Activated CD4-positive, alpha-beta T cell treated with anti-CD3 and anti-CD28 coated beads, Interleukin-10, Interleukin-2, amounts not matched to agents 100 ng/mL and 50 ng/mL, durations not matched to agents 16 hours and 8 hours (primary cell): Measurements from ENCODE around the gene CIB2.

Experiments used
- DNase-seq: peaks from one replicate; pipeline ENCODE4 v3.0.0-alpha.2; 2020

Gene CIB2

GRCh38 chr15:78064544-78064943, 66.7 kb downstream of the CIB2 start:
- DNase-seq = no peak

GRCh38 chr15:78063970-78064385, 67.3 kb downstream of the CIB2 start:
- no peak for DNase-seq

GRCh38 chr15:78063217-78063616, 68.0 kb downstream of the CIB2 start:
- no peak for DNase-seq

GRCh38 chr15:78061963-78062427, 69.2 kb downstream of the CIB2 start:
- peak; percentile 73 for DNase-seq

GRCh38 chr15:78060232-78060631, 71.0 kb downstream of the CIB2 start:
- DNase-seq = no peak

- no peak for DNase-seq
Observed at GRCh38 chr15:78059110-78059839, 72.0 kb downstream of the CIB2 start.

GRCh38 chr15:78058401-78058935, 72.8 kb downstream of the CIB2 start:
- no peak for DNase-seq

GRCh38 chr15:78057803-78058202, 73.4 kb downstream of the CIB2 start:
- no peak for DNase-seq

- no peak for DNase-seq
Observed at GRCh38 chr15:78056714-78057269, 74.5 kb downstream of the CIB2 start.

- DNase-seq = no peak
Observed at GRCh38 chr15:78055919-78056713, 75.1 kb downstream of the CIB2 start.

- no peak for DNase-seq
Observed at GRCh38 chr15:78054966-78055365, 76.3 kb downstream of the CIB2 start.
